SJSA1 (cell line): ENCODE data around the gene CDIP1. TPM values are rescaled to one million over a fixed set of nuclear protein-coding genes. Genes with fewer than 3 reads are reported as not detected.

Experiments used
- DNase-seq, 2 experiments: peaks; one replicate each; pipeline ENCODE4 v3.0.0-alpha.2; 2015 to 2020; ENCODE audit warnings: low spot score in 2 of 2, low read depth in 1 of 2
- H3K27ac ChIP-seq: fragments of 250-450 bp; sonication (Bioruptor Pico); 2 replicates; pipeline ENCODE4 v1.5.1; 2020; ENCODE audit warnings: mild to moderate bottlenecking, moderate library complexity
- H3K27me3 ChIP-seq: fragments of 250-450 bp; sonication (Bioruptor Pico); replicated peaks from 2 replicates; pipeline ENCODE4 v1.5.1; 2020; ENCODE audit warnings: mild to moderate bottlenecking, moderate library complexity
- H3K36me3 ChIP-seq: fragments of 250-450 bp; sonication (Bioruptor Pico); 2 replicates; pipeline ENCODE4 v1.5.1; 2020; ENCODE audit warnings: mild to moderate bottlenecking
- H3K4me1 ChIP-seq: fragments of 250-450 bp; sonication (Bioruptor Pico); replicated peaks from 2 replicates; pipeline ENCODE4 v1.6.1; 2021; ENCODE audit warnings: mild to moderate bottlenecking
- H3K4me3 ChIP-seq: fragments of 250-450 bp; sonication (Bioruptor Pico); 2 replicates; pipeline ENCODE4 v1.5.1; 2020; ENCODE audit warnings: mild to moderate bottlenecking
- H3K9me3 ChIP-seq: fragments of 250-450 bp; sonication (Bioruptor Pico); replicated peaks from 2 replicates; pipeline ENCODE4 v1.5.1; 2020; ENCODE audit warnings: mild to moderate bottlenecking
- total RNA-seq: library from RNA; depleted of rRNA; stranded (reverse); fragments of >200 nt; shearing (Covaris generic); gene quantifications from 2 replicates; pipeline ENCODE4 v1.2.3, GENCODE V29; 2014

The CDIP1 gene
- total RNA-seq, 1 experiment from 2014 or later: 5.1 TPM

DNA sequence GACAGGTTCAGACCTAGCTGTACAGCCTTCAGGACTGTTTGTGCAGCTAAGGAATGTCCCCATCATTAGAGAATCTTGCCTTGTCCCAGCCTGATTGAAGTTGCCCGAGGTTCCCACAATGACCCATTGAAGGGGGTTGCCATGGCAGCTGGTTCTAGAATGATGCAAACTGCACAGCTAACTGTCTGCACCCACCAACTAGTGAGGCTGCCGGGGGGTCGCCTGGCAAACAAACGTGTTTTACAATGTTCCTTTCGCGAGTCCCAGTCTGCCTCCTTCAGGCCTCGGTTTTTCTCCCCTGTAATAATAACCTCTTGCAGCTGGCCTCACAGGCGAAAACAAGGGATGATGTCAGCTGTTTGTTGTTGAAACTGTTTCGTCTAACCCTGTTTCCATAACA lies 23.0 kb upstream of the CDIP1 start:
- no peaks in the 10 kb centered on the region for H3K9me3 ChIP-seq
- H3K4me3 ChIP-seq: no peak overlapping the region
- H3K27me3 ChIP-seq: no peaks in the 10 kb centered on the region; the same call in 1 of the 2 replicates
- H3K36me3 ChIP-seq: no peaks in the 10 kb centered on the region
- no peaks in the 10 kb centered on the region for H3K4me1 ChIP-seq
- DNase-seq: no peak
- no peak overlapping the region for H3K27ac ChIP-seq

DNA sequence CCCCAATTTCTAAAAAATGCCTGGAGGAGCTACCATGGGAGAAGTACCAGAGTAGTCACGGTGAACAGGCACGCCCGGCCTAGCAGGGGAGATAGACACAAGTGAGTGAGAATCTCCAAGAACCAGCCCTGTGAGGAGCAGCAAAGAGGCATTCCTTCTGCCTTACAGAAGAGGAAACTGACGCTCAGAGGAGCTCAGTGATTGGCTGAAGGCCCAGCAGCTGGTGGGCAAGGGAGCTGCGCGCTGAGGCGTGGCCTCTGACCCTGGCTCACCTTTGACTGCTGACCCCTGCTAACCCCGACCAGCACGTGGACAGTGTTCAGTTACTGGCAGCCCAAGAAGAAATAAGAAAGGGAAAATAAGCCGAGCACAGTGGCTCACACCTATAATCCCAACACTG lies 19.4 kb upstream of the CDIP1 start:
- peaks cover 6% of the 10 kb centered on the region for H3K27me3 ChIP-seq
- no peaks in the 10 kb centered on the region for H3K4me1 ChIP-seq
- H3K36me3 ChIP-seq: no peaks in the 10 kb centered on the region
- DNase-seq: no peak
- no peaks in the 10 kb centered on the region for H3K9me3 ChIP-seq
- no peak overlapping the region for H3K27ac ChIP-seq
- no peak overlapping the region for H3K4me3 ChIP-seq

DNA sequence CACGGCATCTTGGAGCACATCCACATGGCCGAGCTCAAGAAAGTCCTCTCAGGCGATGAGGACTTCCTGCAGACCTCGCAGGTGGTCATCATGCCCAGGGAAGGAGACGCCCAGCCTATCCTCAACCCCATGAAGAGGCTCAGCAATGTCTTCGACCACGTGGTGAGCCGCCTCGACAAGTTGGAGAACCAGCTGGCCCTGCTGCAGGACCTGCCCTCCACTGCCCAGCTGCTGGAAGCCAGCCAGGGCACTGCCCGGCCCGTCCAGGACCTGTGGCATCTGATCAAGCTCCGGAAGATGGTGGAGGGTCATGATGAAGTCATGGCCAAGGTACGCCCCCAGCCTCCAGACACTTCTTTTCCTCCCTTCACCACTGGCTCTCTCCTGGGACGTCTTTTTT lies 18.0 kb upstream of the CDIP1 start:
- no peaks in the 10 kb centered on the region for H3K9me3 ChIP-seq
- no peak overlapping the region for H3K4me3 ChIP-seq
- no peak overlapping the region for H3K27ac ChIP-seq
- H3K4me1 ChIP-seq: no peaks in the 10 kb centered on the region
- no peaks in the 10 kb centered on the region for H3K36me3 ChIP-seq
- H3K27me3 ChIP-seq: peaks cover 6% of the 10 kb centered on the region
- DNase-seq: no peak

DNA sequence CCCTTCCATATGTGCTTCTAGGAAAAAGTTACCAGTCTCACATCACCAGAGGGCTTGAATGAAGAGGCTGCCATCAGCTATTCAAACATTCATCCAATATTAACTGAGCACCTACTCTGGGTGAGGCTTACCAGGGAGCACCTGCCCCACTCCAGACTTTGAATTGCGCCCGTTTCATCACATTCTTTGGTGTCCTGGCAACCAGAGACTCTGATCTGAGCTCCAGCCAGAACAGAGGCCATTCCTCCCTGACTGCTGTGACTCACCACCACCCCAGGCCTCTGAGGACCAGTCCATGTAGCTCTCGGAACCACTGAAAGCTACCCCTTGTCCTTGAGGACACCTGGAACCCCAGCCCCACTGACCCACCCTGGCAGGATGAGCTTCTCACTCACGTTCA lies 17.5 kb upstream of the CDIP1 start, which contains the start of gene C16orf96:
C16orf96 (plus strand) TSS at position 229 of the 400 bp plus-strand sequence; CDS start at position 379, 150 bp downstream.
- no peaks in the 10 kb centered on the region for H3K4me1 ChIP-seq
- H3K27ac ChIP-seq: no peak within 1 kb of the TSS
- no peak for DNase-seq
- no peaks in the 10 kb centered on the region for H3K36me3 ChIP-seq
- no peak within 1 kb of the TSS for H3K4me3 ChIP-seq
- peaks cover 6% of the 10 kb centered on the region for H3K27me3 ChIP-seq
- H3K9me3 ChIP-seq: no peaks in the 10 kb centered on the region

DNA sequence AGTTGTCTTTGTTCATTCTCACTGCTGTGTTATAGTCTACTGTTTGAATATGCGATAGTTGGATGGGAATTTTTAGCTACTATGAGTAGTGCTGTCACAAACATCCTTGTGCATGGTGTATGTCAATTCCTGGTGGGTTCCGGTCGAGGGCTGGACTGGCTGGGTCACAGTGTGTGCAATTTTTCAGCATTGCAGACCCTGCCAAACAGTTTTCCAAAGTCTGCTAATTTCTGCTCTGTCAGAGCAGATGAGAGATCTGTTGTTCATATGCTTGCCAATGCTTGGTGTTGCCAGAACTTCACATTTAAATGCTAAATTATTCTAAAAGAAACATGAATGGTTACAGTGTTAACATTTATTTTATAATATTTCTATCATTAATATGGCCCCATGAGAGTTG lies 14.0 kb upstream of the CDIP1 start:
- no peaks in the 10 kb centered on the region for H3K4me1 ChIP-seq
- DNase-seq: no peak
- H3K27ac ChIP-seq: no peak overlapping the region
- H3K4me3 ChIP-seq: no peak overlapping the region
- H3K27me3 ChIP-seq: peaks cover 6% of the 10 kb centered on the region
- H3K9me3 ChIP-seq: no peaks in the 10 kb centered on the region
- H3K36me3 ChIP-seq: no peaks in the 10 kb centered on the region

DNA sequence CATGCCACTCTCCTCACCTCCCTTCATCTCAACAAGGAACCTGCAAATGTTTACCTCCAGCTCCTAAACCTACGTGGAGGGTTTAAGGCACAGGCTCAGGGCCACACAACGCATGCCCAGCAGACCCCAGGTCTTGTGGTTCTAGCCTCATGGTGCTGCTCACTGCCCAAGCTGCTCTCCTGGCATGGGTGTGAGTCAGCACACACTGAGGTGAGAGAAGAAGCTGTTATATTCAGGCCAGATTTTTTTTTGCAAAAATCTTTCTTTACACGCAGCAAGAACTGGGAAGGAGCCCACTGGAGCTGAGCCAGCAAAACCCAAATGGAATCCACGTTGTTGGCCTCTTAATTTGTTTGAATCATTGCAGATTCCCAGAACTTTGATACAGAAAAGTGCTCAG lies 12.0 kb upstream of the CDIP1 start:
- DNase-seq: no peak
- H3K4me1 ChIP-seq: no peaks in the 10 kb centered on the region
- H3K36me3 ChIP-seq: no peaks in the 10 kb centered on the region
- H3K27ac ChIP-seq: no peak overlapping the region
- H3K27me3 ChIP-seq: peaks cover 6% of the 10 kb centered on the region
- H3K4me3 ChIP-seq: no peak overlapping the region
- H3K9me3 ChIP-seq: no peaks in the 10 kb centered on the region

DNA sequence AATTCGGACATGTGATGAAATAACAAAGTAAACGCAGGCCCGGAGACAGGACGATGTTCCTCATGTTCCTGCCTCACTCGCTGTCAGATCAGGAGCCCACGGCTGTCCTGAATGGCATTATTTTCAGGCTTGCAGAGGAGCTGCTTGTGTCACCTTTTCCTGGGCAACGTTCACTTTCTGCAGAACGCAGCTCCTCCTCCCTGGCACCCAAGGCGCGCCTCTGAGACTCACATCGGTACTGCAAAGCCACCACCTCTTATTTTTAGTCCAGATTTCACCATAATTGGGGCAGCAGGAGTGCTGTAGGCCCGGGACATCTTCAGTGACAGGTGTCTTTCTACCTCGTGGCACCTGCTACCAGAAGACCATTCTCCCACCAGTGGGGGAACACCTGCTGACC lies 9.6 kb upstream of the CDIP1 start:
- Histone ChIP-seq H3K27ac (no peak overlapping the region), H3K36me3 (no peaks in the 10 kb centered on the region), H3K9me3 (no peaks in the 10 kb centered on the region), H3K4me1 (no peaks in the 10 kb centered on the region), H3K4me3 (no peak overlapping the region), H3K27me3 (no peaks in the 10 kb centered on the region; the same call in none of the 2 replicates)
- DNase-seq: no peak

DNA sequence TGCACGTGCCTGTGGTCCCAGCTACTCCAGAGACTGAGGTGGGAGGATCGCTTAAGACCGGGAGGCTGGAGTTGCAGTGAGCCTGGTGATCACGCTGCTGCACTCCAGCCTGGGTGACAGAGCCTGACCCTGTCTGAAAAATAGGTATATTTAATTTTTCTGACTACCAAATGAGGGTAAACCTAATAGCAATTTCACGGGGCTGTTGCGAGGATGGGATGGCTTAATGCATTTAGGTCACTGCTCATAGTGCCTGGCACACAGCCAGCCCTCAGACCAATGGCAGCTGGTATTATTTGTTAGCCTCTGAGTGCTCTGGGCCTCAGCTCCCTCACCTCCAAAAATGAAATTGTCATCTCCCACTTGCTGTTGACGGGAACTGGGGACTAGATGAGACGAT lies 5.9 kb upstream of the CDIP1 start:
- Histone ChIP-seq H3K9me3 (peaks cover 9% of the 10 kb centered on the region), H3K36me3 (no peaks in the 10 kb centered on the region), H3K4me3 (no peak overlapping the region), H3K27ac (no peak overlapping the region), H3K27me3 (no peaks in the 10 kb centered on the region), H3K4me1 (no peaks in the 10 kb centered on the region)
- no peak for DNase-seq

DNA sequence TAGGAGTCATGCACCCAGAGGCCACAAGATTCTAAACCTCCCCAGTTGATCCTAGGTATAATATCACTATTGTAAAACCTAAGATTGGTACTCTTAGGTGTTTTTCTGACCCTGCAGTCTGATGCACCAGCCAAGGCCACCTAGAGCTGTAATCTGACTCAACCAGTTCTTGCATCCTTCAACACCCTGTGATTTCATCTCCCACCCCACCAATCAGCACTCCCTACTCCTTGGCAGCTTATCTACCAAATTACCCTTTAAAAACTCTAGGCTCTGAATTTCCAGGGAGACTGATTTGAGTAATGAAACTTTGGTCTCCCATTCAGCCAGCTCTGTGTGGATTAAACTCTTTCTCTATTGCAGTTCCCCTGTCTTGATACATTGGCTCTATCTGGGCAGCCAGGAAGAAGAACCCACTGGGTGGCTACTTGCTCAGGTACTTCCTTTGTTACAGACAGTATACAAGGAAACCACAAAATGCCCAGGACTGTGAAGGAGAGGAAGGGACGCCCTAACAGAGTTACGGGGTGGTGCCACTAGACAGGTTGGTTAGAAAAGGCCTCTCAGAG lies 1.2 kb upstream of the CDIP1 start:
- no peak overlapping the region for H3K4me3 ChIP-seq
- H3K4me1 ChIP-seq: peaks cover 12% of the 10 kb centered on the region
- no peaks in the 10 kb centered on the region for H3K27me3 ChIP-seq
- H3K9me3 ChIP-seq: peaks cover 15% of the 10 kb centered on the region
- DNase-seq: no peak
- no peak overlapping the region for H3K27ac ChIP-seq
- no peaks in the 10 kb centered on the region for H3K36me3 ChIP-seq

DNA sequence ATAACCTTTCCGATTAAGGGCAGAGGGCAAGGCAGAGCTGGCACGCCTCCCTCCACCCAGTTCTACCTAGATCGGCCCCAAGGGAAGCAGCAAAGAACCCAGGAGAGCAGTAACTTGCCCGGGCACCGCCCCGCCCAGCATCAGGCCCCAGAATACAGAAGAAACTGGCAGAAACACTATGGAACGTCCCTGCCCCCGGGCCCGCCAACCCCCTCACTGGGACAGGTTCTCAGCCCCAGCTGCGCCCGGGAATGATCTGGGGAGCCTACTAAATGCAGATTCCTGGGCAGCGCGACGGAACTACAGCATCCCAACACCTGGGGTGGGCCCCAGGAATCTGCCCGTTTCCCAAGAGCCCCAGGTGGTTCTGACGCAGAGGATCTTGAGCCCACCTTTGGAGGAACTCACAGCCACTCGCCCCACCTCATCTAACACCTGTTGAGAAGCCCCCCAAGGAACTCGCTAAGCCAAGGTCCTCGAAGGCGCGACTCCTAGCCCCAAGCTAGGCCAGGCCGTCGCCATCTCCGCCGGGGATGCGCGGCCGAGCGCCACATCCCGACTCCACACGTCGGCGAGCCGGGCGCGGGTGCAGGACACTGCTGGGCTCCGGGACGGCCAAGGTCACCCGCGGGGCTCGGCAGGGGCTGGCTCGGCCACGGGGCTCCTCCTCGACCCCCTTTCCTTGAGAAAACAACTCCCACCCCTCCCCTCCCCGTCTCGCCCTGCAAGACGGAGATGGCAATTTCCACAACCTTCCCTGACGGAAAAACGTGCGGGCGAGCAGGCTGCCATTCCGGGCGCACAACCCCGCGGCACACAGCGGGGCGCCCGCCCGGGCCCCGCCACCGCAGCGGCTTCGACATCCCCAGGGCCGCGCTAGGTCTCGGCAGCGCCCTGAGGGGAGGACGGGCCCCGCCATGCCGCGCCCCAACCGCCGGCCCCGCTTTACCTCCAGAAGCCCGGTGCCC lies 913 bp downstream of the CDIP1 start:
- peaks cover 15% of the 10 kb centered on the region for H3K9me3 ChIP-seq
- H3K4me1 ChIP-seq: peaks cover 12% of the 10 kb centered on the region
- peak overlapping the region; percentile 49 for H3K4me3 ChIP-seq
- no peaks in the 10 kb centered on the region for H3K27me3 ChIP-seq
- no peak overlapping the region for H3K27ac ChIP-seq
- H3K36me3 ChIP-seq: no peaks in the 10 kb centered on the region
- DNase-seq: no peak

DNA sequence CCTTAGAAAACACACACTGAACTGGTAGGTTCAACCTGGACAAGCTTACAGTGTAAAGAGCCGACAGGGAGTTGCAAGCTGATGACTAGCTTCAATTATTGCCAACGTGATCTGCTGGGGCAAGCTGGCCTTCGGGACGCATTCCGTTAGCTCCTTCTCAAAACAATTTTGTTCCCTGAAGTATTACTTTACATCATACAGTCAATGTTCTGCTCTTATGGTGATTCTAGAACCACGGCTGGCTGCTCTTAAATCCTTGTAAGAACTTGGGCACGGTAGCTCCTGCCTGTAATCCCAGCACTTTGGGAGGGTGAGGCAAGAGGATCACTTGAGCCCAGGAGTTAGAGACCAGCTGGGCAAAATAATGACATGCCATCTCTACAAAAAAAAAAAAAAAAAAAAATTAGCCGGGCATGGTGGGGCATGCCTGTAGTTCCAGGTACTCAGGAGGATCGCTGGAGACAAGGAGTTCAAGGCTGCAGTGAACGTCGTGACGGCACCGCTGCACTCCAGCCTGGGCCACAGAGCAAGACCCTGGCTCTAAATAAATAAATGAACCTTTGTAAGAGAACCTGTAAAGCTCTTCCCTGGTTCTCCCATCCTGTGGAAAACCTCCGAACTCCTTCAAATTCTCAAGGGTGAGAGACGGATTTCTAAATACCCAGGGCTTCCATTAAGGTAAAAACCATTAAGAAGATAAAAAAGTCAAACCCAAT lies 2.0 kb downstream of the CDIP1 start:
- peaks cover 15% of the 10 kb centered on the region for H3K9me3 ChIP-seq
- peaks cover 12% of the 10 kb centered on the region for H3K4me1 ChIP-seq
- no peaks in the 10 kb centered on the region for H3K27me3 ChIP-seq
- H3K36me3 ChIP-seq: no peaks in the 10 kb centered on the region
- no peak for DNase-seq
- no peak overlapping the region for H3K27ac ChIP-seq
- H3K4me3 ChIP-seq: no peak overlapping the region

DNA sequence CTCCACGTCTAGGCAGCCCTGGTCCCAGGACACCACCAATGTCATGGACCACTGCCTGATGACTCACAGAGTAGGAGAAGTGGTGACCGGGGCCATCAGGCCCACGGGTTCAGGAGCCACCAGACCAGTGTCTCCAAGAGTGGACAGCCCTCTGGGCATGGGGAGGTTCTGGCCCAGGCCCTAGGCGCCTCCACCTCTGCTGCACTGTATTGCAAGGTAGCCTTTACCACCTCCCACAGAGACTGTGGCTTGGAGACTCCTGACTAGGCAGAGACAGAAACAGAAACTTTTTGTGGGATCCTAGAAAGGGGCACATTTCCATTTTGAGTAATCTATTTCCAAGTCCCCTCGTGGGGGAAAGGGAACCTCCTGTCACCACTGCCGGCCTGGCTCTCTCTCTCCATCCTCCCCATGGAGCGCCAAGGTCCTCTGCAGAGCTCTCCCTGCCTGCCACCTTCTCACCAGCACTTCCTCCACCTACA lies 2.9 kb downstream of the CDIP1 start:
- Histone ChIP-seq H3K27me3 (no peaks in the 10 kb centered on the region), H3K9me3 (peaks cover 15% of the 10 kb centered on the region), H3K27ac (no peak overlapping the region), H3K4me3 (no peak overlapping the region), H3K4me1 (peaks cover 12% of the 10 kb centered on the region), H3K36me3 (no peaks in the 10 kb centered on the region)
- no peak for DNase-seq

DNA sequence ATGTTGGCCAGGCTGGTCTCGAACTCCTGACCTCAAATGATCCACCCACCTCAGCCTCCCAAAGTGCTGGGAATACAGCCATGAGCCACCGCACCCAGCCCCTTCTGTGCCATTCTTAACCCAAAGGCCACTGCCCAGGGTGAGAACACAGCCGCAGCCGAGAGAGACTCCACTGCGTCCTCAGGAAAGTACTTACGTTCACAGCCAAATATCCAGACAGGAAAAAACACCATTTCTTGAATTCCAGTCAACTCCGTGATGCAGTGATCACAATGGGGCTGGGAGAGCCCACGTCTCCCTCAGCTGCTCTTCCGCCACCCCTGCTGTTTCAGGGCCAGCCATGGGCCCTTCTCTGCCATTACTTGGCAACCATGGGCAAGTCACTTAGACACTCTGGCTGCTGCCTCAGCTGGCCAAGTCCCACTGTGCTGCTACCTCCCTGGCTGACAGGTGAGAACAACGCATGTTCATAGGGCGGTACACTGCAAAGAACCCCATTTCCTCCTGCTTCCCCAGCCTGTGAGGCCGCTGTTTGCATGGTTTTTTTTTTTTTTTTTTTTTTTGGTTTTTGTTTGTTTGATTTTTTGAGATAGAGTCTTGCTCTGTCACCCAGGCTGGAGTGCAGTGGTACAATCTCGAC lies 4.3 kb downstream of the CDIP1 start:
- no peaks in the 10 kb centered on the region for H3K27me3 ChIP-seq
- no peak overlapping the region for H3K4me3 ChIP-seq
- peaks cover 5% of the 10 kb centered on the region for H3K9me3 ChIP-seq
- no peak overlapping the region for H3K27ac ChIP-seq
- H3K36me3 ChIP-seq: no peaks in the 10 kb centered on the region
- DNase-seq: no peak
- peaks cover 15% of the 10 kb centered on the region for H3K4me1 ChIP-seq
